ENCODE measurements around the gene TMEM41A.
"Not testable (repeated sequence)": the region's sequence is repeated elsewhere in the genome, so short reads cannot be mapped to it uniquely, and the experiment has no call there.

Gene TMEM41A

DNA sequence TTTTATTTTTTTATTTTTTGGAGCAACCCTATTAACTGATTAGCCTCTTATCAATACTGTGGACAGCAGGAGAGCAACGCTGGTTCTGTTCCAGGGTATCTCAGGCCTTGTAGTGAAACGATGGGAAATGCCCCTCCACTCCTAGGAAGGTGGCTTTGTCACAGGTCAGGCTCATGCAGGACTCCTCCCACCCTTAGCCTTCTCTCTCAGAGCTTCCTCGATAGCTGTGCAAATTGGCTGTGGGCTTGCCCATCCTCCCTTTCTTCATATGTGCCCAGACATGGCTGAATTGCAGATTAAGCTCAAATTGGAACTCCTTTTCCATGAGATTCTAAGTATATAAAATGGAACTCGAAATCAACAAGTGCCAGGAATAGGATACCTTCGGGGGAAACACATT, 38.5 kb downstream of the TMEM41A start:
- TF ChIP-seq, protein P1, sequence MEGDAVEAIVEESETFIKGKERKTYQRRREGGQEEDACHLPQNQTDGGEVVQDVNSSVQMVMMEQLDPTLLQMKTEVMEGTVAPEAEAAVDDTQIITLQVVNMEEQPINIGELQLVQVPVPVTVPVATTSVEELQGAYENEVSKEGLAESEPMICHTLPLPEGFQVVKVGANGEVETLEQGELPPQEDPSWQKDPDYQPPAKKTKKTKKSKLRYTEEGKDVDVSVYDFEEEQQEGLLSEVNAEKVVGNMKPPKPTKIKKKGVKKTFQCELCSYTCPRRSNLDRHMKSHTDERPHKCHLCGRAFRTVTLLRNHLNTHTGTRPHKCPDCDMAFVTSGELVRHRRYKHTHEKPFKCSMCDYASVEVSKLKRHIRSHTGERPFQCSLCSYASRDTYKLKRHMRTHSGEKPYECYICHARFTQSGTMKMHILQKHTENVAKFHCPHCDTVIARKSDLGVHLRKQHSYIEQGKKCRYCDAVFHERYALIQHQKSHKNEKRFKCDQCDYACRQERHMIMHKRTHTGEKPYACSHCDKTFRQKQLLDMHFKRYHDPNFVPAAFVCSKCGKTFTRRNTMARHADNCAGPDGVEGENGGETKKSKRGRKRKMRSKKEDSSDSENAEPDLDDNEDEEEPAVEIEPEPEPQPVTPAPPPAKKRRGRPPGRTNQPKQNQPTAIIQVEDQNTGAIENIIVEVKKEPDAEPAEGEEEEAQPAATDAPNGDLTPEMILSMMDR (IDR thresholded peaks at IDR 0.05; ENCODE audit: control insufficient read depth, extremely low read depth, insufficient read depth), result no peak
- H3K4me3 ChIP-seq (ENCODE audit: low read depth, low read length), result no peak overlapping the region
- no peak for DNase-seq (ENCODE audit: low read depth)

DNA sequence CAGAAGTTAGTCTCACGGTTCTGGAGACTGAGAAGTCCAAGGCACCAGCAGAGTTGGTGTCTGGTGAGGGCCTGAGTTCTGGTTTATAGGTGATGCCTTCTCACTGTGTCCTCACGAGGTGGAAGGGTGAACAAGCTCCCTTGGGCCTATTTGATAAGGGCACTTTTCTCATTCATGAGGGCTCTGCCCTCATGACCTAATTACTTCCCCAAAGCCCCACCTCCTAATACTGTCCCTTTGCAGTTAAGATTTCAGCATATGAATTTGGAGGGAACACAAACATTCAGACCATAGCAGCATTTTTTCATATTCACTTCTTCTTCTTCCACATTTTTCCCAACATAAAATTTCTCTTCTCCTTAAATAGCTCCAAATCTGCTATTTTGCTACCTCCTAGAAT, 41.5 kb downstream of the TMEM41A start:
- DNase-seq (ENCODE audit: low read depth), result no peak
- TF ChIP-seq, protein P1 (IDR thresholded peaks at IDR 0.05; ENCODE audit: control insufficient read depth, extremely low read depth, insufficient read depth), result no peak
- no peak overlapping the region for H3K4me3 ChIP-seq (ENCODE audit: low read depth, low read length)

DNA sequence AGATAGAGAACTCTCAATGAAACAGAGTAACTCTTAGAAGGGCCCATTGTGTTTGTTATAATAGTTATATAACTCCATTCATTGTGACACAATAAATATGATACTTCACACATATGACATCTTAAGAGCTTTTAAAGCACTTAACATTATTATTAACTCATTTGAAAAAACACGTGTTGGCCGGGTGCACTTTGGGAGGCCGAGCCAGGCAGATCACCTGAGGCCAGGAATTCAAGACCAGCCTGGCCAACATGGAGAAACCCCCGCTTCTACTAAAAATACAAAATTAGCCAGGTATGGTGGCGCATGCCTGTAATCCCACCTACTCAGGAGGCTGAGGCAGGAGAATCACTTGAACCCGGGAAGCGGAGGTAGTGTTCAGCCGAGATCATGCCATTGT, 47.4 kb downstream of the TMEM41A start:
- H3K4me3 ChIP-seq (ENCODE audit: low read depth, low read length); DNase-seq (ENCODE audit: low read depth): not testable (repeated sequence)

DNA sequence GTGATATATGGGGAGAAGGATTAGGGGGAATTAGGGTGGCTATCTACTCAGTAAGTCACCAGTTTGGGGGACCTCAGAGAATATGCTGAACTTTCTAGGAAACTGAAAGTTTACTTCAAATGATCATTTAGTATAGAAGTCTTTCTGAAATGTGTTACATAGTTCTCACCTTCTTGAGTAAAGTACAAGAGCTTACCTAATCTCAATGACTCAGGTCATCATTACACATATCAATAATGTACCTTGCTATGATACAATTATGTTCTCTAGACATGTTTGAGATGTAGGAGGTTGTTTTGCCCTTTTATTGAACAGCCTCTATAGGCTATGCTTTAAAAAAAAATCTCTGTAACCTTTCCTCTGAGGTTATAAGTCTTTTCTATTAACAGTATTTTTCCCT, 50.7 kb downstream of the TMEM41A start:
- TF ChIP-seq, protein P1 (IDR thresholded peaks at IDR 0.05; ENCODE audit: control insufficient read depth, extremely low read depth, insufficient read depth), result no peak
- DNase-seq (ENCODE audit: low read depth), result no peak
- H3K4me3 ChIP-seq (ENCODE audit: low read depth, low read length), result no peak overlapping the region

DNA sequence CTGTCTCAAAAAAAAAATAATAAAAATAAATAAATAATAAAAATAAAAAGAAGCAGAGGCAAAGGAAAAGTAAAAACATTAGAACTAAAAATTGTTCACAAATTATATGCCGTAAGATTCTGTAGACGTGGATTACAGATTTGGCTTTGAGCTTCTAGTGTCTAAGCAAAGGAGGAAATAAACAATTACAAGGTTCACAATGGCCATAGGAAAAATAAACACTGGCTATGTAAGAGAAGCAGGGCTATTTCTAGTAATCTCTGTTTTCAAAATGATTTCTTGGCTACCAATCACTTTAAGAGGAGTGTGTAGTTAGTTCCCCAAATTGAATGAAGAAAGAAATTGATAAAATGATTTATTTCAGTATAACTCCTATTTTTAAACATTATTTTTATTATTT, 54.5 kb downstream of the TMEM41A start:
- DNase-seq (ENCODE audit: low read depth), result no peak
- no peak overlapping the region for H3K4me3 ChIP-seq (ENCODE audit: low read depth, low read length)
- TF ChIP-seq, protein P1 (IDR thresholded peaks at IDR 0.05; ENCODE audit: control insufficient read depth, extremely low read depth, insufficient read depth), result no peak

DNA sequence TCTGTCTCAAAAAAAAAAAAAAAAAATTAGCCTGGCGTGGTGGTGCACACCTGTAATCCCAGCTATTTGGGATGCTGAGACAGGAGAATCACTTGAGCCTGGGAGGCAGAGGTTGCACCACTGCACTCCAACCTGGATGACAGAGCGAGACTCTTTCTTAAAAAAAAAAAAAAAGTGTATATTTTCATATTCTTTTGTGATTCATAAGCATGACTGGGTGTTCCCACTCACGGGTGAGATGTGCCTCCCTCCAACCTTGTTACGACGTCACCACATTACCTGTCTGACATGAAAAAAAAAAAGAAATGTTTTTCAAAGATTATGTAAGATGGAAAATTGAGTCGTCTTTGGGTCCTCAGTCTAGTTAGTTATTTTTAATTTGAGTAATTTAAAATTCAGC, 56.8 kb downstream of the TMEM41A start:
- no peak for DNase-seq (ENCODE audit: low read depth)
- TF ChIP-seq, protein P1 (IDR thresholded peaks at IDR 0.05; ENCODE audit: control insufficient read depth, extremely low read depth, insufficient read depth), result no peak
- H3K4me3 ChIP-seq (ENCODE audit: low read depth, low read length), result no peak overlapping the region

DNA sequence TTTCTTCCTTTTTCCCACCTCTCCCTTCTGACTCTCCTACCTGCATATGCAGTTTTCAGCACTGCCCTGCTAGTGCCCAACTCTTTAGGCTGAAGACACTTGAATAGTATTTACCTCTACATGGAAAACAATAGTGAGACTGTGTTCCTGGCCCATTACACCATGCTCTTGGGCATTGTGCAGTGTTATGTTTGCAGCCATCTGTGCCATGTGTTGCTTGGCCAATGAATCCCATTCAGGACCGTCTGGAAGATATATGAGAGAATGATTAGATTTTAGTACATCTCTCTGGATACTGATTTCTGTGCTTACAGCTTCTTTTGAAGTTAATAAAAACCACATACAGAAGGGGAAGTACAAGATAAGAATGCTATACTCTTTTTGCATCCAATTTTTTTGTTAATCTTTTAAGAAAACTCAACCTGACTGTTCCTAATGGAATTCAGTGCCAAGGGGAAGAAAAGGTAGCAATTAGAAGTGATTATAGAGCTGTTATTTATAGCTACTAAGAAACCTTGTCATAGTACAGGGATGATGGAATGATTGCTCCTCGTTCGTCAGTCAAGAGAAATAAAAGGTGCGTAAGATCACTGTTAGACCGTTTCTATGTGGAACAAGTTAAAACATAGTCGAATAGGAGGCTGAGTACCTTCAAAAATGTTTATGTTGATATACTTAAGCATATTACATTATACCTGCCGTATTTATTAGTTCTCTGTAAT, 58.9 kb downstream of the TMEM41A start:
- TF ChIP-seq, protein P1 (IDR thresholded peaks at IDR 0.05; ENCODE audit: control insufficient read depth, extremely low read depth, insufficient read depth), result no peak
- DNase-seq (ENCODE audit: low read depth), result no peak
- no peak overlapping the region for H3K4me3 ChIP-seq (ENCODE audit: low read depth, low read length)

Data from LNCaP clone FGC (cell line).